ENCODE data around the gene RNF144B. TPM values are rescaled to one million over a fixed set of nuclear protein-coding genes. Genes with fewer than 3 reads are reported as not detected.

Gene RNF144B
- total RNA-seq, 4 donors from 2014 or later: 1.4 to 14.9 (median 2.4) TPM

GRCh38 chr6:18391023-18391422, 3.9 kb downstream of the RNF144B start:
- Histone ChIP-seq H3K27ac (no peak overlapping the region), H3K9me3 (no peaks in the 10 kb centered on the region), H3K4me3 (no peak overlapping the region), H3K4me1 (peaks cover 0 to 10% (median 0%) of the 10 kb centered on the region in 4 donors), H3K27me3 (no peaks in the 10 kb centered on the region), H3K36me3 (no peaks in the 10 kb centered on the region)
- no peak for TF ChIP-seq CTCF (IDR thresholded peaks at IDR 0.05)
- peak in 1 of 2 donors; percentile 16 for TF ChIP-seq POLR2A (IDR thresholded peaks at IDR 0.05)
- no peak for DNase-seq

GRCh38 chr6:18392346-18392877, 5.3 kb downstream of the RNF144B start:
- Histone ChIP-seq H3K27ac (no peak overlapping the region), H3K4me3 (no peak overlapping the region), H3K9me3 (no peaks in the 10 kb centered on the region), H3K4me1 (peaks cover 0 to 6% (median 0%) of the 10 kb centered on the region in 4 donors), H3K27me3 (no peaks in the 10 kb centered on the region), H3K36me3 (no peaks in the 10 kb centered on the region)
- TF ChIP-seq POLR2A (IDR thresholded peaks at IDR 0.05): no peak
- TF ChIP-seq CTCF (IDR thresholded peaks at IDR 0.05): no peak
- no peak for DNase-seq

GRCh38 chr6:18393698-18394097, 6.5 kb downstream of the RNF144B start:
- DNase-seq: no peak
- no peak overlapping the region for H3K4me3 ChIP-seq
- no peaks in the 10 kb centered on the region for H3K36me3 ChIP-seq
- H3K9me3 ChIP-seq: no peaks in the 10 kb centered on the region
- no peaks in the 10 kb centered on the region for H3K4me1 ChIP-seq
- no peak overlapping the region for H3K27ac ChIP-seq
- H3K27me3 ChIP-seq: no peaks in the 10 kb centered on the region
- TF ChIP-seq CTCF (IDR thresholded peaks at IDR 0.05) (no peak), POLR2A (IDR thresholded peaks at IDR 0.05) (no peak)

GRCh38 chr6:18395177-18395855, 8.2 kb downstream of the RNF144B start:
- no peak overlapping the region for H3K4me3 ChIP-seq
- no peak overlapping the region for H3K27ac ChIP-seq
- H3K27me3 ChIP-seq: no peaks in the 10 kb centered on the region
- H3K36me3 ChIP-seq: no peaks in the 10 kb centered on the region
- TF ChIP-seq CTCF (IDR thresholded peaks at IDR 0.05) (no peak), POLR2A (IDR thresholded peaks at IDR 0.05) (no peak)
- no peaks in the 10 kb centered on the region for H3K9me3 ChIP-seq
- no peaks in the 10 kb centered on the region for H3K4me1 ChIP-seq
- no peak for DNase-seq

GRCh38 chr6:18395856-18396197, 8.7 kb downstream of the RNF144B start:
- Histone ChIP-seq H3K4me3 (no peak overlapping the region), H3K27ac (no peak overlapping the region), H3K9me3 (no peaks in the 10 kb centered on the region), H3K36me3 (no peaks in the 10 kb centered on the region), H3K4me1 (no peaks in the 10 kb centered on the region), H3K27me3 (no peaks in the 10 kb centered on the region)
- no peak for TF ChIP-seq CTCF (IDR thresholded peaks at IDR 0.05)
- TF ChIP-seq POLR2A (IDR thresholded peaks at IDR 0.05): no peak
- DNase-seq: no peak
